GM18519 (cell line): Measurements from ENCODE around the gene RSPH6A.
"Not testable (repeated sequence)": the region's sequence is repeated elsewhere in the genome, so short reads cannot be mapped to it uniquely, and the experiment has no call there.

Experiments
- ATAC-seq: cut with Tn5 transposase; IDR thresholded peaks from one replicate; pipeline ENCODE4 v1.9.1; 2021; ENCODE audit warnings: mild to moderate bottlenecking, moderate library complexity; ENCODE audit not compliant: unreplicated experiment, low FRiP score

The RSPH6A gene

GRCh38 chr19:45767881-45768654 lies 47.0 kb downstream of the RSPH6A start:
- ATAC-seq, result no peak

- no peak for ATAC-seq
These were observed 47.7 kb downstream of the RSPH6A start for GRCh38 chr19:45767410-45767880.

- no peak for ATAC-seq
These were observed 48.2 kb downstream of the RSPH6A start for GRCh38 chr19:45766869-45767346.

GRCh38 chr19:45766296-45766868 lies 48.7 kb downstream of the RSPH6A start:
- no peak for ATAC-seq

- ATAC-seq, result no peak
These were observed 49.3 kb downstream of the RSPH6A start for GRCh38 chr19:45765702-45766295.

- no peak for ATAC-seq
These were observed 50.0 kb downstream of the RSPH6A start for GRCh38 chr19:45764945-45765701.

- ATAC-seq, result no peak
These were observed 50.6 kb downstream of the RSPH6A start for GRCh38 chr19:45764475-45764874.

- no peak for ATAC-seq
These were observed 51.3 kb downstream of the RSPH6A start for GRCh38 chr19:45763691-45764294.

GRCh38 chr19:45762870-45763631 lies 52.1 kb downstream of the RSPH6A start:
- ATAC-seq, result no peak

GRCh38 chr19:45761714-45762113 lies 53.4 kb downstream of the RSPH6A start:
- no peak for ATAC-seq

GRCh38 chr19:45758921-45759320 lies 56.2 kb downstream of the RSPH6A start:
- no peak for ATAC-seq

- no peak for ATAC-seq
These were observed 57.4 kb downstream of the RSPH6A start for GRCh38 chr19:45757695-45758094.

GRCh38 chr19:45754323-45754722 lies 60.8 kb downstream of the RSPH6A start:
- ATAC-seq, result no peak

GRCh38 chr19:45753548-45753947 lies 61.6 kb downstream of the RSPH6A start:
- no peak for ATAC-seq

GRCh38 chr19:45752639-45753038 lies 62.5 kb downstream of the RSPH6A start:
- ATAC-seq, result no peak

- not testable (repeated sequence) for ATAC-seq
These were observed 63.6 kb downstream of the RSPH6A start for GRCh38 chr19:45751483-45751882.

GRCh38 chr19:45747513-45747912 lies 67.6 kb downstream of the RSPH6A start:
- ATAC-seq, result no peak

- no peak for ATAC-seq
These were observed 68.2 kb downstream of the RSPH6A start for GRCh38 chr19:45746866-45747265.
